ENCODE results near the gene IKZF1.

DNA sequence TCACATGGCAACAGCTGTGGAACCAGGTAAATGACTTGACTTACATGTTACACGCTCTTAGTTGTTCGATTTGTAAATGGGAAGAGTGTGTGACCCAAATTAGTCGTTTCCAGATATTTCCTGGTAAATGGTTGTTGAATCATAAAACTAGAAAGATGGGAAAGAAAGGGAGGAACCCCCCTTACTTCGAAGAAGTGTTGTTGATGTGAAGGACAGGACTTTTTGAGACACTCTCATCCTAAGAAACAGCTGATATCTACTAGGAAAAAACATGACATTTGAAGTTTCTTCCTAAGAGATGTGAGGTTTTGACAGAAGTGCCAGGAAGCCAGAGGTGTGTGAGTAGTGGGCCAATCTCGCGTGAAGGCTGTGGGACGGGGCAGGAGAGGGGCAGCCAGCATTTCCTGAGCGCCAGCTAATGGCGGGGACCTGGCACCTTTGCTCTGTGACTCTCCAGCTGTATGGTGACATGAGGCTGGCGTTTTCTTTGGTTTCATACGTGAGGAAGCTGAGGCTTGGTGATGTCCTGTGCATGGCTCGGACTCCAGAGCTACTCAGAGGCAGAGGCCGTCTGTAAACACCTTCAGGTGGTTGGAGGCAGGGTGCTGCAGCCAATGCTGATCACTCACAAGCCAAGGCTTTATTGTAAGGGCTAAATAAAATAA lies 53.7 kb downstream of the IKZF1 start:
- TF ChIP-seq, protein P1, sequence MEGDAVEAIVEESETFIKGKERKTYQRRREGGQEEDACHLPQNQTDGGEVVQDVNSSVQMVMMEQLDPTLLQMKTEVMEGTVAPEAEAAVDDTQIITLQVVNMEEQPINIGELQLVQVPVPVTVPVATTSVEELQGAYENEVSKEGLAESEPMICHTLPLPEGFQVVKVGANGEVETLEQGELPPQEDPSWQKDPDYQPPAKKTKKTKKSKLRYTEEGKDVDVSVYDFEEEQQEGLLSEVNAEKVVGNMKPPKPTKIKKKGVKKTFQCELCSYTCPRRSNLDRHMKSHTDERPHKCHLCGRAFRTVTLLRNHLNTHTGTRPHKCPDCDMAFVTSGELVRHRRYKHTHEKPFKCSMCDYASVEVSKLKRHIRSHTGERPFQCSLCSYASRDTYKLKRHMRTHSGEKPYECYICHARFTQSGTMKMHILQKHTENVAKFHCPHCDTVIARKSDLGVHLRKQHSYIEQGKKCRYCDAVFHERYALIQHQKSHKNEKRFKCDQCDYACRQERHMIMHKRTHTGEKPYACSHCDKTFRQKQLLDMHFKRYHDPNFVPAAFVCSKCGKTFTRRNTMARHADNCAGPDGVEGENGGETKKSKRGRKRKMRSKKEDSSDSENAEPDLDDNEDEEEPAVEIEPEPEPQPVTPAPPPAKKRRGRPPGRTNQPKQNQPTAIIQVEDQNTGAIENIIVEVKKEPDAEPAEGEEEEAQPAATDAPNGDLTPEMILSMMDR (IDR thresholded peaks at IDR 0.05) = no peak
- no peak for TF ChIP-seq POLR2AphosphoS5 (IDR thresholded peaks at IDR 0.05; ENCODE audit: low read depth, low read length)
